Activated T-helper 9 cell treated with anti-CD3 and anti-CD28 coated beads, Interleukin-2, amount 50 U/mL, for 16 hours (primary cell): ENCODE measurements around the gene SOX6.

Experiments
- DNase-seq: peaks from one replicate; pipeline ENCODE4 v3.0.0-alpha.2; 2020; ENCODE audit warnings: low read depth

The SOX6 gene

DNA sequence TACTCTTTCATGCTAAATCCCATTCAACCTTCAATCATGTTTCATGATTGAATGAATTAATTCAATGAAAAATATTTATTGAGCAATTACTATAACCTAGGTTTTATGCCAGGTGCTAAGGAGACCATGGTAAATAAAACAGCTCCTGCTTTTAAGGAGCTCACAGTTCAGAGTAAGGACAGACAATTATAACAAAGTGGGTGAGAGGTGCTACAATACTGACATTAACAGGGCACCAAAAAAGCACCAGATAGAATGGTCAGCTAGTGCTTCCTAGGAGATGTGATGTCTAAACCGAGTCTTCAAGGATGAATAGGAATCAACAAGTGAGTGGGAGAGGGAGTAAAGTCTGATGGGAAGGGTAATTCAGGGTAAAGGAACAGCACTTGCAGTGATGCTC lies 366.7 kb downstream of the SOX6 start:
- DNase-seq, result no peak

- DNase-seq, result no peak
These were observed 367.6 kb downstream of the SOX6 start for GRCh38 chr11:15988693-15989231.

GRCh38 chr11:15988016-15988550 lies 368.3 kb downstream of the SOX6 start:
- DNase-seq, result no peak

DNA sequence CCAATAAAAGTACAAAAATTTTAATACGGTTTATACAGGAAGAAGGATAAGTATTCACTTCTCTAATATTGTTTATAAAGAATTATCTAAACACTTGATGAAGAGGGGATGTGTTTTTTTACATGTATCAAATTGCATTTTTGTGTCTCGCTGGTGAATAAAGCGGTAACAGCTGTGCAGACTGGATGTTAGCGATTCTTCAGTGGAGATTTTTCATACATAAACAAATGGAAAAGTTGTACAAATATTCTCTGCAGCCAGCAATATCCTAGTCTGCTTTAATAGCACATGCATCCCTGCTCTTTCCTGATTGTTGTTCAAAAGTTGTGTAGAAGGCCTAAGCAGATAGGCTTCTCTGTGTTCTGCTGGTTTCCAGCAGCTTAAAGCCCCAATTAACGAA lies 369.3 kb downstream of the SOX6 start:
- no peak for DNase-seq

DNA sequence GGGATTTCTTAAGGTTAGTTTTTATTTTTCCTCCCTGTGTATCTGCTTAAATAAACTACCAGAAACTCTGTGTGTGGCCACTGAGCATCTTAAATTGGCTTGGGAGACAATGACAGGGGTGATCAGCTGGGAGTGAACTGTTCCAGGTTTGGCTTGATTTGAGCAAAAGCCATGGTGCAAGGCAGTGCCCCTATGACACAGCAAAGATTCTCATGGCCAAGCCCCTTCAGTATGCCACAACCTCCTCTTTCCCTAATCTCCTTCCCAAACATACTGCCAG lies 370.5 kb downstream of the SOX6 start:
- no peak for DNase-seq

GRCh38 chr11:15985127-15985859 lies 371.1 kb downstream of the SOX6 start:
- DNase-seq, result no peak

- no peak for DNase-seq
These were observed 375.1 kb downstream of the SOX6 start for GRCh38 chr11:15981292-15981691.

DNA sequence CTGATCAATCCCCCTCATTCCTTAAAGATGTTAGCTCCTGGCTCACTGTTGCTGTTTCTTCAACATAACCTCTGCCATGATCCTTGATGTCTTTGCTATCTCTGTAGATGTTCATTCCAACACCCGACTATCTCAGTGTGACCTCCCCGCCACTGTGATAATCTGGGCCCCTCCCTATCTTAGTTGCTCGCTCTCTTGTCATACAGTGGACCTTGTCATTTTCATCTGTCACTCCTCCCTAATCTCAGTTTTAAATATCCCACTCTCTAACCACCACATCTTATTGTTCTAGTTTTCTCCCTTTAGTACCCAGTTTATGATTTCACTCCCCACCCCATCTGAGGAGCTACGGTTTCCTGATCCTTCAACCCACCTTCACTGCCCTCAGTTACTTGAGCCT lies 379.2 kb downstream of the SOX6 start:
- DNase-seq, result no peak

DNA sequence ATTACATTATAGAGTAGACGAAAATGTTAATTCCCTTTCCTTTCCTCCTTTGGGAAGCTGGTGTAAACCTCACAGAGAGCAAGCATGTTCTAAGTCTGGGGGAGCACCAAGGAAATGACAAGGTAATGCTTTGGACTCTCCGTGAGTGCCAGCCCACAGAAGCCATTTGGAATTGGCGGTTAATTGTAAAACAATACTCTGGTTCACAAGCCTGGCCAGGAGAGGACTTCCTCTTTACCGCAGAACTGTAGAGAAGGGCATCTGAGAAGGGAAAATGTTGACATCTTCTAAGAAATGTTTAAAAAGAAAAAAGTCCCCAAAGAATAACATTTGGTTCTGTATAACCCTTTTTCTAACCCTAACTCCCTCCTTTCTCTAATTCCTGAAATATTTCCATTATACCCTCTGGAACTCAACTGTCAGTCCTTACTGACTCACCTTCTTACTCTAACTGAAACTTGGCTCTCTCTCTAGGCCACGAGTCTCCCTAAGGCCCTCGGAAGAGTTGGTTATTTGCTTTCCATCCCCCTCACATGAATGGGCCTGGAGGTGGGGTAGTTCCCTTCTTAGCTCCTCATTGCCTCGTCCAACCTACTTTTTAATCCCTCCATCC lies 379.8 kb downstream of the SOX6 start:
- DNase-seq, result no peak

DNA sequence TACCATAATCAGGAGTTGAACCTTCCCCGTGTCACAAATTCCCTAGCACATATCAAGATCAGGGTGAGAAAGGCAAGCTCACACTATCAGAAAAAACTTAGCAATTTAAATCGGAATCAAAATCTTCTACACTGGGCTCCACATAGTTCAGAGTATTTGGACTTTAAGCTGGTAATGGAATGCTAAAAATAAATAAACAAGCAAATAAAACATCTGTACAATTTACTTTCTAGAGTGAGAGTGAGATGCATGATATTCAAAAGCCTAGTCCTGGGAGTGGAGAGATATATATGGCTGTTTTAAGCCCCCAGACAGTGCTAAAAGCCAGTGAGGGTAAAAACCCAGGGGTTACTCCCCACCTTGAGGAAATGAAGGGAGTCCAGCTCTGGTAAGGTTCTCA lies 380.6 kb downstream of the SOX6 start:
- no peak for DNase-seq

- no peak for DNase-seq
These were observed 383.5 kb downstream of the SOX6 start for GRCh38 chr11:15972838-15973237.

DNA sequence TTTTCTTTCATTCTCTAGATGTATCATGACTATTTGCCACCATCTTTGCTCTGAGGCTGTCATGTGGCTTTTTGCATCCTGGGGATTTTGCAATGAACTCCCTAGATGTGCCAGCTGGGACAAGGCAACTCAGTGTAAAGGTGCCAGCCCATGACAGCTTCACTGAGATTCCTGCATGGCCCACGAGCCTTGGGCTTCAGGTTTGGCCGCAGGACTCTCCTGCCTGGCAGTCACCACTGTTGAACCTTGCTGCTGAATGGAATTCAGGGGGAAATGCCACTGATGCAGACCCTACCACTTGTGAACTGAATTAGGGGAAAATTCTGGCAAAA lies 385.2 kb downstream of the SOX6 start:
- DNase-seq, result no peak

DNA sequence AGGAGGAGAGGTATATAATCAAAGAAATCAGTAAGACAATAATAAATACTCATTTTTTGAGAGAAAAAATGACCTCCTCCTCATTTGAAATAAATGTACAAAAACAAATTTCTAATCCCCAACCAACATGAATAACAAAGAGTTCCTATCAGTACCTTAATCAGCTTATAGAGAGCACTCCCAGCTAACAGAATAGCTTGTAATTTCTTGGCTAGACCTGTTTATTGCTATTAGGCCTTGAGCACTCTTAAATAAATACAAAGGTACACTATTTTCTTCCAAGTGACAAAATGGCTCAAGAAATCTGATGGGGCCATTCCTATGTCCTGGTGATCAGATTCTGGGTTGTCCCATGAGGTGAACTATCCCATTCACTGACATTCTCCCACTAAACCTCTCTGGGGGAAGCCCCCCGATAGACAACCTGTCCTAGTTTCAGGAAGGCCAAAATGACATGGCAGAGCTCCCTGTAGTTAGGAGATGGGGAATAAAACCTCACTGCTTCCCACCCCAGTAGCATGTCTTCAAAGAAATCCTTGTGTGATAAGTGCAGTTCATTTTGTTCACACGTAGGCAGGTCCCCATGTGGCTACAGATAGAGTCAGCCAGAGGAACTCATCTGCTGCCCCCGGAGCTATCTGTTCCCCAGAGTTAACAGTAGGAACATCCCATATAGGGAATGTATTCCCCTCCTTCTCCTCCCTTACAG lies 385.7 kb downstream of the SOX6 start:
- DNase-seq, result no peak

- no peak for DNase-seq
These were observed 386.5 kb downstream of the SOX6 start for GRCh38 chr11:15969701-15970329.

- no peak for DNase-seq
These were observed 387.1 kb downstream of the SOX6 start for GRCh38 chr11:15969281-15969680.

GRCh38 chr11:15968461-15969130 lies 387.8 kb downstream of the SOX6 start:
- no peak for DNase-seq

GRCh38 chr11:15967966-15968365 lies 388.4 kb downstream of the SOX6 start:
- no peak for DNase-seq

DNA sequence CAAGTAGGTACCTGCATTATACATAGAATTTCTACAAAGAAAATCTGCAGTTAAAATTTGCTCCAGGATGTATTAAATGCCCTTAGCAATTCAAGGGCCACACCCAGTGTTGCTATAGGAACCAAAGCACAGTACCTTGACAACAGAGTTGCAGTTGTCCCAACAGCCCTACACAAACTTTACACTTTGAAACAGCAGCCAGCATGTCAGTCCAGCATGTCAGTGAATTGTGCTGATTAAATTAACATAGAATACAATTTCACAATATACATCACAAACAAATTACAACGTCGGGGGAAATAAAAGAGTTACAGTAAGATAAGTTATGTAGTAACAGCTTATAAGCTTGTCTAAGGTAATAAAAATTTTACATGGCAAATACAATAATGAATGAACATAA lies 389.2 kb downstream of the SOX6 start:
- no peak for DNase-seq

DNA sequence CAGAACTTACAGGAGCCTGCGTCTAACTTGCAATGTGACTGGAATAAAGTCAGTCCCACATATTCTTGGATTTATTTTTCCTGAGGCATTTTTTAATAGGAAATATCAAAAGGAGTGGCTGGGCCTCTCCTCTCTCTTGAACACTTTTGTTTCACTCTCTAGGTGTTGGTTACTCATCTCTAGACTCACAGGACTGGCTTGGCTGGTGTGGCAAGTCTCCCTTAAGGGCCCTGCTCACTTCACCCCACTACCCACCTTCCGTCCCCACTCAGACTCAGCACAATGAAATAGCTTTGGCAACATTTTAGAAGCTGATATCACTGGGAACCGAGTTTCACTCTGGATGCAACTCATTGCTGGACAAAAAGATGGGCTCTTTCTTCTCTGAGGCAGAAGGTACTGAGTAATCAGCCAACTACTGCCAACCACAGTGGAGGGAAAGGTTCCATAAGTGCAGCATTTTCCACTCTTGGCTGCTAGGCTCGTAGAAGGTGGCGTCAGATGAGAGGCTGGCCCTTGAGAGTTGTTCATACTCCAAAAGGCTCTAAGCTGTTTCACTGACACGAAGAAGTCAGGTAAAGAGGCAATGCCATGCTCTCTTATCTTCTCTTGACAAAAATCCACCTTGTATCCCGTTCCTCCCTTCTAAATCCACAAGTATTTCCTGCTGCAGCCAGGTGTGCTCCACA lies 390.6 kb downstream of the SOX6 start:
- no peak for DNase-seq

GRCh38 chr11:15963266-15963665 lies 393.1 kb downstream of the SOX6 start:
- no peak for DNase-seq

DNA sequence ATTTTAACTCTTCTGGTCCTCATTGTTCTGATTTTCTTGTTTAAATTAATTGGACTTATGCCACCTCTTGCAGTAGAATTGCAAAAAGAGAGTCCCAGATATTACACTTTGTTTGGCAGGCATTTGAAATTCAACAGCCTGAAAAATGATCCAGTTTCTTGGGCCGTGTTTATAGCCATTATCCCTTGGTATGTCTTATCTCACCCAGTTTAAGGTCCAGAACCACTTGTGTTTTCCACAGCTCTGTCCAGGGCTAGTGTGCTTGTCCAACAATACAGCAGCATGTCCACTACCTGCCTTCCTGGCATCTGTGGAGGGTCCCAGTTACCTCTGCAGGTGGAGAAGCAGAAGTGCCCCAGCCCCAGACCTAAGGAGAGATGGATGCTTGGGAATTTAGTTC lies 397.4 kb downstream of the SOX6 start:
- DNase-seq, result no peak

GRCh38 chr11:15957234-15957633 lies 399.1 kb downstream of the SOX6 start:
- no peak for DNase-seq
